ENCODE data around the gene FAM120A.

The FAM120A gene

GRCh38 chr9:93587284-93587650 is 135.8 kb downstream of the FAM120A start:
- 95% methylated on average over 7 of the region's 7 CpGs for WGBS (ENCODE audit: insufficient coverage)
- no peak overlapping the region for H3K4me3 ChIP-seq (ENCODE audit: control insufficient read depth in 1 of 7, extremely low read depth in 1 of 7, insufficient read depth in 4 of 7, low read depth in 2 of 7, low read length in 6 of 7)
- H3K27me3 ChIP-seq (replicated peaks in 2 of 5; ENCODE audit: control insufficient read depth in 4 of 5, insufficient read depth in 5 of 5, low read length in 4 of 5) = no peaks in the 10 kb centered on the region
- H3K36me3 ChIP-seq (ENCODE audit: control insufficient read depth in 4 of 4, insufficient read depth in 4 of 4, low read length in 3 of 4) = peaks cover 0 to 4% (median 0%) of the 10 kb centered on the region in 4 experiments
- no peak for DNase-seq
- H3K4me1 ChIP-seq (ENCODE audit: control extremely low read depth in 1 of 4, control insufficient read depth in 4 of 4, insufficient read depth in 4 of 4, low read length in 3 of 4) = peaks cover 0 to 20% (median 6%) of the 10 kb centered on the region in 4 experiments
- ChIA-PET CTCF (no interaction called here), POLR2A (no interaction called here)
- H3K9me3 ChIP-seq (ENCODE audit: control extremely low read depth in 1 of 5, control insufficient read depth in 4 of 5, insufficient read depth in 2 of 5, low read depth in 1 of 5, low read length in 4 of 5) = peaks cover 0 to 16% (median 3%) of the 10 kb centered on the region in 5 experiments
- H3K27ac ChIP-seq (ENCODE audit: insufficient read depth in 1 of 2, low read depth in 1 of 2, low read length in 2 of 2, poor library complexity in 1 of 2, severe bottlenecking in 2 of 2) = no peak overlapping the region

- peaks cover 0 to 4% (median 0%) of the 10 kb centered on the region in 4 experiments for H3K36me3 ChIP-seq (ENCODE audit: control insufficient read depth in 4 of 4, insufficient read depth in 4 of 4, low read length in 3 of 4)
- CTCF ChIA-PET = no interaction called here
- H3K27ac ChIP-seq (ENCODE audit: insufficient read depth in 1 of 2, low read depth in 1 of 2, low read length in 2 of 2, poor library complexity in 1 of 2, severe bottlenecking in 2 of 2) = no peak overlapping the region
- DNase-seq = no peak
- peaks cover 0 to 16% (median 3%) of the 10 kb centered on the region in 5 experiments for H3K9me3 ChIP-seq (ENCODE audit: control extremely low read depth in 1 of 5, control insufficient read depth in 4 of 5, insufficient read depth in 2 of 5, low read depth in 1 of 5, low read length in 4 of 5)
- H3K27me3 ChIP-seq (replicated peaks in 2 of 5; ENCODE audit: control insufficient read depth in 4 of 5, insufficient read depth in 5 of 5, low read length in 4 of 5) = no peaks in the 10 kb centered on the region
- H3K4me3 ChIP-seq (ENCODE audit: control insufficient read depth in 1 of 7, extremely low read depth in 1 of 7, insufficient read depth in 4 of 7, low read depth in 2 of 7, low read length in 6 of 7) = no peak overlapping the region
- peaks cover 0 to 16% (median 3%) of the 10 kb centered on the region in 4 experiments for H3K4me1 ChIP-seq (ENCODE audit: control extremely low read depth in 1 of 4, control insufficient read depth in 4 of 4, insufficient read depth in 4 of 4, low read length in 3 of 4)
- 97% methylated on average over 7 of the region's 11 CpGs for WGBS (ENCODE audit: insufficient coverage)
- POLR2A ChIA-PET = no interaction called here
These were observed 136.3 kb downstream of the FAM120A start for GRCh38 chr9:93587651-93588347.

- WGBS (ENCODE audit: insufficient coverage) = 60% methylated on average over 5 of the region's 12 CpGs
- H3K4me1 ChIP-seq (ENCODE audit: control extremely low read depth in 1 of 4, control insufficient read depth in 4 of 4, insufficient read depth in 4 of 4, low read length in 3 of 4) = peaks cover 0 to 16% (median 3%) of the 10 kb centered on the region in 4 experiments
- H3K27ac ChIP-seq (ENCODE audit: insufficient read depth in 1 of 2, low read depth in 1 of 2, low read length in 2 of 2, poor library complexity in 1 of 2, severe bottlenecking in 2 of 2) = no peak overlapping the region
- no peaks in the 10 kb centered on the region for H3K27me3 ChIP-seq (replicated peaks in 2 of 5; ENCODE audit: control insufficient read depth in 4 of 5, insufficient read depth in 5 of 5, low read length in 4 of 5)
- no peak for DNase-seq
- CTCF ChIA-PET = no interaction called here
- POLR2A ChIA-PET = no interaction called here
- no peak overlapping the region for H3K4me3 ChIP-seq (ENCODE audit: control insufficient read depth in 1 of 7, extremely low read depth in 1 of 7, insufficient read depth in 4 of 7, low read depth in 2 of 7, low read length in 6 of 7)
- peaks cover 0 to 4% (median 0%) of the 10 kb centered on the region in 4 experiments for H3K36me3 ChIP-seq (ENCODE audit: control insufficient read depth in 4 of 4, insufficient read depth in 4 of 4, low read length in 3 of 4)
- peaks cover 0 to 16% (median 3%) of the 10 kb centered on the region in 5 experiments for H3K9me3 ChIP-seq (ENCODE audit: control extremely low read depth in 1 of 5, control insufficient read depth in 4 of 5, insufficient read depth in 2 of 5, low read depth in 1 of 5, low read length in 4 of 5)
These were observed 137.4 kb downstream of the FAM120A start for GRCh38 chr9:93588641-93589609.

GRCh38 chr9:93589688-93590087 is 138.2 kb downstream of the FAM120A start:
- Histone ChIP-seq H3K4me3 (ENCODE audit: control insufficient read depth in 1 of 7, extremely low read depth in 1 of 7, insufficient read depth in 4 of 7, low read depth in 2 of 7, low read length in 6 of 7) (no peak overlapping the region), H3K27ac (ENCODE audit: insufficient read depth in 1 of 2, low read depth in 1 of 2, low read length in 2 of 2, poor library complexity in 1 of 2, severe bottlenecking in 2 of 2) (no peak overlapping the region), H3K9me3 (ENCODE audit: control extremely low read depth in 1 of 5, control insufficient read depth in 4 of 5, insufficient read depth in 2 of 5, low read depth in 1 of 5, low read length in 4 of 5) (peaks cover 0 to 8% (median 0%) of the 10 kb centered on the region in 5 experiments), H3K36me3 (ENCODE audit: control insufficient read depth in 4 of 4, insufficient read depth in 4 of 4, low read length in 3 of 4) (peaks cover 0 to 4% (median 0%) of the 10 kb centered on the region in 4 experiments), H3K4me1 (ENCODE audit: control extremely low read depth in 1 of 4, control insufficient read depth in 4 of 4, insufficient read depth in 4 of 4, low read length in 3 of 4) (peaks cover 0 to 16% (median 3%) of the 10 kb centered on the region in 4 experiments), H3K27me3 (replicated peaks in 2 of 5; ENCODE audit: control insufficient read depth in 4 of 5, insufficient read depth in 5 of 5, low read length in 4 of 5) (no peaks in the 10 kb centered on the region)
- WGBS (ENCODE audit: insufficient coverage) = 95% methylated on average over 5 of the region's 8 CpGs
- DNase-seq = no peak
- CTCF ChIA-PET = no interaction called here
- POLR2A ChIA-PET = no interaction called here

GRCh38 chr9:93590609-93591234 is 139.2 kb downstream of the FAM120A start:
- POLR2A ChIA-PET = no interaction called here
- Histone ChIP-seq H3K27me3 (replicated peaks in 2 of 5; ENCODE audit: control insufficient read depth in 4 of 5, insufficient read depth in 5 of 5, low read length in 4 of 5) (no peaks in the 10 kb centered on the region), H3K27ac (ENCODE audit: insufficient read depth in 1 of 2, low read depth in 1 of 2, low read length in 2 of 2, poor library complexity in 1 of 2, severe bottlenecking in 2 of 2) (no peak overlapping the region), H3K36me3 (ENCODE audit: control insufficient read depth in 4 of 4, insufficient read depth in 4 of 4, low read length in 3 of 4) (peaks cover 0 to 2% (median 0%) of the 10 kb centered on the region in 4 experiments), H3K4me1 (ENCODE audit: control extremely low read depth in 1 of 4, control insufficient read depth in 4 of 4, insufficient read depth in 4 of 4, low read length in 3 of 4) (peaks cover 0 to 16% (median 3%) of the 10 kb centered on the region in 4 experiments), H3K9me3 (ENCODE audit: control extremely low read depth in 1 of 5, control insufficient read depth in 4 of 5, insufficient read depth in 2 of 5, low read depth in 1 of 5, low read length in 4 of 5) (no peaks in the 10 kb centered on the region), H3K4me3 (ENCODE audit: control insufficient read depth in 1 of 7, extremely low read depth in 1 of 7, insufficient read depth in 4 of 7, low read depth in 2 of 7, low read length in 6 of 7) (no peak overlapping the region)
- CTCF ChIA-PET = no interaction called here
- DNase-seq = no peak
- 96% methylated on average over 6 of the region's 8 CpGs for WGBS (ENCODE audit: insufficient coverage)

GRCh38 chr9:93591301-93592007 is 140.0 kb downstream of the FAM120A start:
- CTCF ChIA-PET = no interaction called here
- peaks cover 0 to 16% (median 3%) of the 10 kb centered on the region in 4 experiments for H3K4me1 ChIP-seq (ENCODE audit: control extremely low read depth in 1 of 4, control insufficient read depth in 4 of 4, insufficient read depth in 4 of 4, low read length in 3 of 4)
- no peaks in the 10 kb centered on the region for H3K27me3 ChIP-seq (replicated peaks in 2 of 5; ENCODE audit: control insufficient read depth in 4 of 5, insufficient read depth in 5 of 5, low read length in 4 of 5)
- H3K27ac ChIP-seq (ENCODE audit: insufficient read depth in 1 of 2, low read depth in 1 of 2, low read length in 2 of 2, poor library complexity in 1 of 2, severe bottlenecking in 2 of 2) = no peak overlapping the region
- 95% methylated on average over 11 of the region's 13 CpGs for whole genome bisulfite sequencing (ENCODE audit: insufficient coverage)
- DNase-seq = no peak
- no peaks in the 10 kb centered on the region for H3K9me3 ChIP-seq (ENCODE audit: control extremely low read depth in 1 of 5, control insufficient read depth in 4 of 5, insufficient read depth in 2 of 5, low read depth in 1 of 5, low read length in 4 of 5)
- no peaks in the 10 kb centered on the region for H3K36me3 ChIP-seq (ENCODE audit: control insufficient read depth in 4 of 4, insufficient read depth in 4 of 4, low read length in 3 of 4)
- H3K4me3 ChIP-seq (ENCODE audit: control insufficient read depth in 1 of 7, extremely low read depth in 1 of 7, insufficient read depth in 4 of 7, low read depth in 2 of 7, low read length in 6 of 7) = no peak overlapping the region
- POLR2A ChIA-PET = no interaction called here

Data from common myeloid progenitor, CD34-positive (primary cell).